IPS DF 6.9 (cell line): ENCODE measurements around the gene ATF7.
"Not testable (repeated sequence)": the region's sequence is repeated elsewhere in the genome, so short reads cannot be mapped to it uniquely, and the experiment has no call there.

Experiments
- DNase-seq: peaks from one replicate; pipeline ENCODE4 v3.0.0-alpha.2; 2013; ENCODE audit warnings: low read depth, low spot score
- H3K27ac ChIP-seq: one replicate; pipeline ENCODE4 v1.5.1; 2013; ENCODE audit warnings: low read length, control low read depth
- H3K27me3 ChIP-seq: 2 replicates; pipeline ENCODE4 v1.6.1; 2013; ENCODE audit warnings: mild to moderate bottlenecking, low read length; ENCODE audit not compliant: control insufficient read depth, insufficient read depth
- H3K36me3 ChIP-seq: 2 replicates; pipeline ENCODE4 v1.6.1; 2013; ENCODE audit warnings: low read length; ENCODE audit not compliant: control insufficient read depth, insufficient read depth
- H3K4me1 ChIP-seq: 2 replicates; pipeline ENCODE4 v1.6.1; 2013; ENCODE audit warnings: low read length; ENCODE audit not compliant: control insufficient read depth, insufficient read depth
- H3K4me3 ChIP-seq: 2 replicates; pipeline ENCODE4 v1.5.1; 2013; ENCODE audit warnings: mild to moderate bottlenecking, low read length
- H3K9me3 ChIP-seq: 2 replicates; pipeline ENCODE4 v1.6.1; 2013; ENCODE audit warnings: low read length, inconsistent platforms; ENCODE audit not compliant: control insufficient read depth, insufficient read depth
- WGBS: extraction: QIAGEN DNeasy Blood & Tissue Kit; methylation state at CpG from one replicate; pipeline ENCODE4 v1.1.7; 2013; ENCODE audit warnings: mixed read lengths, missing lambda C conversion rate; ENCODE audit not compliant: insufficient read length, insufficient coverage; 5-methylcytosine and 5-hydroxymethylcytosine counted together

ATF7 gene

GRCh38 chr12:53568809-53569557 is 57.2 kb downstream of the ATF7 start:
- no peak overlapping the region for H3K4me3 ChIP-seq
- no peaks in the 10 kb centered on the region for H3K36me3 ChIP-seq
- no peaks in the 10 kb centered on the region for H3K9me3 ChIP-seq
- WGBS: no CpG with 5 or more reads among the region's 2 CpGs
- H3K4me1 ChIP-seq: no peaks in the 10 kb centered on the region
- no peaks in the 10 kb centered on the region for H3K27me3 ChIP-seq
- no peak overlapping the region for H3K27ac ChIP-seq
- DNase-seq: no peak

- no peaks in the 10 kb centered on the region for H3K9me3 ChIP-seq
- no peak for DNase-seq
- H3K36me3 ChIP-seq: no peaks in the 10 kb centered on the region
- no peaks in the 10 kb centered on the region for H3K4me1 ChIP-seq
- no peaks in the 10 kb centered on the region for H3K27me3 ChIP-seq
- 100% methylated on average over 1 of the region's 6 CpGs for WGBS
- no peak overlapping the region for H3K4me3 ChIP-seq
- no peak overlapping the region for H3K27ac ChIP-seq
These were observed 58.0 kb downstream of the ATF7 start for GRCh38 chr12:53567961-53568808.

GRCh38 chr12:53565376-53565775 is 60.8 kb downstream of the ATF7 start:
- H3K4me1 ChIP-seq, H3K9me3 ChIP-seq, H3K4me3 ChIP-seq, H3K27me3 ChIP-seq, DNase-seq, H3K36me3 ChIP-seq, H3K27ac ChIP-seq: not testable (repeated sequence)
- WGBS: no CpG with 5 or more reads among the region's 5 CpGs

- H3K9me3 ChIP-seq: no peaks in the 10 kb centered on the region
- no peak for DNase-seq
- no peaks in the 10 kb centered on the region for H3K4me1 ChIP-seq
These were observed 61.2 kb downstream of the ATF7 start for GRCh38 chr12:53564941-53565340.

GRCh38 chr12:53564278-53564677 is 61.9 kb downstream of the ATF7 start:
- Histone ChIP-seq H3K27me3 (no peaks in the 10 kb centered on the region), H3K4me3 (no peak overlapping the region), H3K4me1 (no peaks in the 10 kb centered on the region), H3K27ac (no peak overlapping the region), H3K36me3 (no peaks in the 10 kb centered on the region), H3K9me3 (no peaks in the 10 kb centered on the region)
- no CpG with 5 or more reads among the region's 2 CpGs for WGBS
- DNase-seq: no peak

More at GRCh38 chr12:53564941-53565340, 61.2 kb downstream of the ATF7 start:
- Histone ChIP-seq H3K36me3 (no peaks in the 10 kb centered on the region), H3K27me3 (no peaks in the 10 kb centered on the region), H3K4me3 (no peak overlapping the region), H3K27ac (no peak overlapping the region)

- Histone ChIP-seq H3K4me1 (no peaks in the 10 kb centered on the region), H3K9me3 (no peaks in the 10 kb centered on the region), H3K27me3 (no peaks in the 10 kb centered on the region), H3K27ac (no peak overlapping the region), H3K4me3 (no peak overlapping the region), H3K36me3 (no peaks in the 10 kb centered on the region)
- DNase-seq: no peak
- WGBS: no CpG with 5 or more reads among the region's 2 CpGs
These were observed 62.6 kb downstream of the ATF7 start for GRCh38 chr12:53563452-53564028.

DNA sequence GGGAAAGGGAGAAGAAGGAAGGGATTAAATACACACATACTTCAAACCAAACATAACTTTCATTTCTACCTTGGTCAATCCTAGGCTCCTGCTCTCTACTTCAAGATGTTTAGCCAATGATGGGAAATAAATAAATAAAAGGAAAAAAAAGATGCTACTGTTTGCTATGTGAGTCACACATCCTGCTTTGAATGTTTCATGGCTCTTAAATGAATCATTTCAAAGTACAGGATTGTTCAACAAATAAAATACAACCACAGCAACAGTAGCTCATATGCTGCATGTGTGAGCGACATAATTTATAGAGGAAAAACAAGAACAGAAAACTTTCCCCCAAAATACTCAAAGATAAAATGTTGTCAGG is 64.6 kb downstream of the ATF7 start:
- no peak overlapping the region for H3K4me3 ChIP-seq
- WGBS: no CpG with 5 or more reads among the region's 1 CpG
- no peak for DNase-seq
- H3K27ac ChIP-seq: no peak overlapping the region
- H3K4me1 ChIP-seq: no peaks in the 10 kb centered on the region
- no peaks in the 10 kb centered on the region for H3K9me3 ChIP-seq
- no peaks in the 10 kb centered on the region for H3K27me3 ChIP-seq
- no peaks in the 10 kb centered on the region for H3K36me3 ChIP-seq

DNA sequence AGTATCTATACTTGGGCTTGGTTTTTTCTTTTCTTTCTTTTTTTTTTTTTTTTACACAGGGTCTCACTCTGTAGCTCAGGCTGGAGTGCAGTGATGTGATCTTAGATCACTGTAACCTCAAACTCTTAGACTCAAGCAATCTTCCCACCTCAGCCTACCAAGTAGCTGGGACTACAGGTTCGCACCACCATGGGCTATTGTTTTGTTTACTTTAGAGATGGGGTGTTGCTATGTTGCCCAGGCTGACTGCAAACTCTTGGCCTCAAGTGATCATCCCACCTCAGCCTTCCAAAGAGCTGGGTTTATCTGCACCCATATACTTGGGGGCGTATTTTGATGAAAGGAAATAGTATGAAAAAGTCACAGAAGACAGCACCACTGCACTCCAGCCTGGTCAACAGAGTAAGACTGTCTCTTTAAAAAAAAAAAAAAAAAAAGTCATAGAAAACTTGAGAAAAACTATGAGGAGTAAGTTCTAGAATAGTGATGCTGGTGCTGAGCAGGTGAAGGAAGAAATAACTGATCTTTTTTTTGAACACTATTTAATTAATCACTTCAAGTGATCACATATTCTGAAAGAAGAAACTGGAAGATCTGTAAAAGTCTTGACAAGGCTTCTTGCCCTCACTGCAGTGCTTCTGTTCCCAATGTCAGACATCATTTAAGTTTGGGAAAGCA is 65.1 kb downstream of the ATF7 start:
- WGBS: no CpG with 5 or more reads among the region's 2 CpGs
- no peaks in the 10 kb centered on the region for H3K4me1 ChIP-seq
- H3K27ac ChIP-seq: no peak overlapping the region

GRCh38 chr12:53560351-53560750 is 65.8 kb downstream of the ATF7 start:
- H3K9me3 ChIP-seq: no peaks in the 10 kb centered on the region
- no peaks in the 10 kb centered on the region for H3K36me3 ChIP-seq
- DNase-seq: no peak
- no peak overlapping the region for H3K27ac ChIP-seq
- H3K4me1 ChIP-seq: no peaks in the 10 kb centered on the region
- no CpG with 5 or more reads among the region's 6 CpGs for WGBS
- H3K4me3 ChIP-seq: no peak overlapping the region
- no peaks in the 10 kb centered on the region for H3K27me3 ChIP-seq

More for the DNA sequence above, 65.1 kb downstream of the ATF7 start:
- Histone ChIP-seq H3K9me3 (no peaks in the 10 kb centered on the region), H3K4me3 (no peak overlapping the region), H3K27me3 (no peaks in the 10 kb centered on the region), H3K36me3 (no peaks in the 10 kb centered on the region)
- DNase-seq: no peak

- Histone ChIP-seq H3K27ac (no peak overlapping the region), H3K9me3 (no peaks in the 10 kb centered on the region), H3K27me3 (no peaks in the 10 kb centered on the region), H3K36me3 (no peaks in the 10 kb centered on the region), H3K4me3 (no peak overlapping the region), H3K4me1 (no peaks in the 10 kb centered on the region)
- no peak for DNase-seq
- no CpG with 5 or more reads among the region's 1 CpG for WGBS
These were observed 67.6 kb downstream of the ATF7 start for GRCh38 chr12:53558631-53559030.
